ENCODE measurements around the gene FRMPD2.

The FRMPD2 gene, protein sequence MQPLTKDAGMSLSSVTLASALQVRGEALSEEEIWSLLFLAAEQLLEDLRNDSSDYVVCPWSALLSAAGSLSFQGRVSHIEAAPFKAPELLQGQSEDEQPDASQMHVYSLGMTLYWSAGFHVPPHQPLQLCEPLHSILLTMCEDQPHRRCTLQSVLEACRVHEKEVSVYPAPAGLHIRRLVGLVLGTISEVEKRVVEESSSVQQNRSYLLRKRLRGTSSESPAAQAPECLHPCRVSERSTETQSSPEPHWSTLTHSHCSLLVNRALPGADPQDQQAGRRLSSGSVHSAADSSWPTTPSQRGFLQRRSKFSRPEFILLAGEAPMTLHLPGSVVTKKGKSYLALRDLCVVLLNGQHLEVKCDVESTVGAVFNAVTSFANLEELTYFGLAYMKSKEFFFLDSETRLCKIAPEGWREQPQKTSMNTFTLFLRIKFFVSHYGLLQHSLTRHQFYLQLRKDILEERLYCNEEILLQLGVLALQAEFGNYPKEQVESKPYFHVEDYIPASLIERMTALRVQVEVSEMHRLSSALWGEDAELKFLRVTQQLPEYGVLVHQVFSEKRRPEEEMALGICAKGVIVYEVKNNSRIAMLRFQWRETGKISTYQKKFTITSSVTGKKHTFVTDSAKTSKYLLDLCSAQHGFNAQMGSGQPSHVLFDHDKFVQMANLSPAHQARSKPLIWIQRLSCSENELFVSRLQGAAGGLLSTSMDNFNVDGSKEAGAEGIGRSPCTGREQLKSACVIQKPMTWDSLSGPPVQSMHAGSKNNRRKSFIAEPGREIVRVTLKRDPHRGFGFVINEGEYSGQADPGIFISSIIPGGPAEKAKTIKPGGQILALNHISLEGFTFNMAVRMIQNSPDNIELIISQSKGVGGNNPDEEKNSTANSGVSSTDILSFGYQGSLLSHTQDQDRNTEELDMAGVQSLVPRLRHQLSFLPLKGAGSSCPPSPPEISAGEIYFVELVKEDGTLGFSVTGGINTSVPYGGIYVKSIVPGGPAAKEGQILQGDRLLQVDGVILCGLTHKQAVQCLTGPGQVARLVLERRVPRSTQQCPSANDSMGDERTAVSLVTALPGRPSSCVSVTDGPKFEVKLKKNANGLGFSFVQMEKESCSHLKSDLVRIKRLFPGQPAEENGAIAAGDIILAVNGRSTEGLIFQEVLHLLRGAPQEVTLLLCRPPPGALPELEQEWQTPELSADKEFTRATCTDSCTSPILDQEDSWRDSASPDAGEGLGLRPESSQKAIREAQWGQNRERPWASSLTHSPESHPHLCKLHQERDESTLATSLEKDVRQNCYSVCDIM (N-terminal part only)

DNA sequence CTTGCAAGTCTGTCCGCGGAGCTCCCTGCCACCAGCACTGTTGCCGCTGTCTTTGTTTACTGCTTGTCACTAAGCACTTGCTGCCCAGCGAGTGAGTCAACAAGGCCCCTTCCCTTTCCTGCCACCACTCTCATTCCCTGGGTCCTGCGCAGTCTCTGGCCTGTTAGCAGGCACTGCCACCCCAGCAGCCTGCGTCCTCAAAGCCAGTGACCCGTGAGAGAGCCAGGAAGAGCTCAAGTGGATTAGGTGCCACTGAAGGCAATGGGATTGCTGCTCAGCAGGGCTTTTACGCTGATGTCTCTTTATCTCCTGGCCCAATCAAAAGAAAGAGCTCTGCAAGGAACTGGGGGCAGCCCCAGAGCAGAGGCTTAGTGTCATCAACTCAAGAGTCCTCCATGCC, at the start of gene FRMPD2:
FRMPD2 (minus strand) TSS at position 61 of the 400 bp plus-strand sequence. CDS start 129 bp downstream, outside the sequence.
- in situ Hi-C loops (cut with MboI; ENCODE audit: low sequenced_read_pairs) = no loop called here

DNA sequence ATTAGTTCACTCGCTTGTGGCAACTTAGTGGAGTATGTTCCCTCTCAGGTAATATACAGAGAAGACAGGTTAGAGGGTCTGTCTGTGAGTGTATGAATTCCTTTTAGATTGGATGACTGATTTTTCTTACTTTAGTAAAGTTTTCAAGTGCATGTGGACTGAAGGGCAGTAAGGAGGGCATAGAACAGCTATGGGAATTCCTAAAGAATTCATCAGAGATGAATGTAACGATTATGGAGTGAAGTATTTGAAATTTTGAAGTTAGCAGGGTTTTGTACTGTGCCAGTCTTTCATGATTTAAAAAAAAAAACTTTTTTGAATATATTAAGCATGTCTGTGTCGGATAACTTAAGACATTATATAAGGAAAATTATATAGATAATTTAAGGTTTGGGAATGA, 47.5 kb upstream of the FRMPD2 start:
- in situ Hi-C loops (cut with MboI; ENCODE audit: low sequenced_read_pairs) = no loop called here

DNA sequence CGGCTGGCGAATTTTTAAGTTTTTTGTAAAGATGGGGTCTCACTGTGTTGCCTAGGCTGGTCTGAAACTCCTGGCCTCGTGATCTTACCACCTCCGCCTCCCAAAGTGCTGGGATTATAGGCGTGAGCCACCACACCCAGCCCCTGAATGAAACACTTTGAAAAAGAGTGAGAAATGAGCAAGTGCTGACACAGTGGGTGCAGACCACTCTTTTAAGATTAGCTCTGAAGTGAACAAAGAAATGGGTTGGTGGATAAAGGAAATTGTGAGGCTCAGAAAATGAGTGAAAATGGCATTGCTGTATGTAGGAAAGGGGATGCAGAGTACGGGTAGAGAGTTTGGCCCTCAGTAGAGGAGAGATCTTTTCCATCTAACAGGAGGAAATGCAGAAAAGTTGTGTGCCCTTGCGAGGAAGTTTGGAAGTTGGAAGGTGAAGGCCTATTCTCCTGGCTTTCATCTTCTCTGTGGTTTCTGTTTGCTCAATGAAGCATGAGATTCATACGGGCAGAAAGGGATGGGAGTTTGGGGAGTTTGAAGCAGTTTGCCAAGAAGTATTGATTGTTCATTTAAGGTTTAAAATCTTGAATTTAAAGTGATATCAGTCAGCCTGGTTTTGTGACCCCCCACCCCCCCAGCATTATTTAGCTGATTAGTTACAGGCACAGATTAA, 43.0 kb upstream of the FRMPD2 start:
- in situ Hi-C loops (cut with MboI; ENCODE audit: low sequenced_read_pairs) = no loop called here

DNA sequence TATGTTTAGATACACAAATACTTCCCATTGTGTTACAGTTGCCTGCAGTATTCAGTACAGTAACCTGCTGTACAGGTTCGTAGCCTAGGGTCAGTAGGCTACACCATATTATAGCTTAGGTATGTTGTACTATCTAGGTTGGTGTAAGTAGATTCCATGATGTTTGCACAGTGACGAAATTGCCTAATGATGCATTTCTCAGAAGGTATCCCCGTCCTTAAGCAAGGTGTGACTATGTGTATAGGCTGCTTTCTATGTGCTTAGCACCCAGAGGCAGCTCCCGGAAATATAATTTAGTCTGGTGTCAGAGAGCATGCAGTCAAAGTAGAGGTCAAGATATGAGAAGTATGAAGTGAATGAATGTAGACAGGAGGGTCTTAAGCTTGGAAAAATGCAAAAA, 41.7 kb upstream of the FRMPD2 start:
- in situ Hi-C loops (cut with MboI; ENCODE audit: low sequenced_read_pairs) = no loop called here

DNA sequence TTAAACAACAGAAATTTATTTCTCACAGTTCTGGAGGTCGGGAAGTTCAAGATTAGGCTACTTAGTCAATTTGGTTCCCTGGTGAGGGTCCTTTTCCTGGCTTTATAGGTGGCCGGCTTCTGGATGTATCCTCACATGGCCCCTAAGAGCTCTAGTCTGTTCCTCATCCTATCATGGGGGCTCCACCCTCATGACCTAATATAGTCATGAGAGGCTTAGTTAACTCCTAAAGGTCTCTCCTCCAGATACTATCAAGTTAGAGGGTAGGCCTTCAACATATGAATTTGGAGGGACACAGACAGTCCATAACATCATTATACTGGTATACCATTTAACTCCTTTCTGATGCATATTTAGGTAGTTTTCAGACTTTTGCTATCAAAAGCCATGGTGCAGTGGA, 39.6 kb upstream of the FRMPD2 start:
- in situ Hi-C loops (cut with MboI; ENCODE audit: low sequenced_read_pairs) = no loop called here

DNA sequence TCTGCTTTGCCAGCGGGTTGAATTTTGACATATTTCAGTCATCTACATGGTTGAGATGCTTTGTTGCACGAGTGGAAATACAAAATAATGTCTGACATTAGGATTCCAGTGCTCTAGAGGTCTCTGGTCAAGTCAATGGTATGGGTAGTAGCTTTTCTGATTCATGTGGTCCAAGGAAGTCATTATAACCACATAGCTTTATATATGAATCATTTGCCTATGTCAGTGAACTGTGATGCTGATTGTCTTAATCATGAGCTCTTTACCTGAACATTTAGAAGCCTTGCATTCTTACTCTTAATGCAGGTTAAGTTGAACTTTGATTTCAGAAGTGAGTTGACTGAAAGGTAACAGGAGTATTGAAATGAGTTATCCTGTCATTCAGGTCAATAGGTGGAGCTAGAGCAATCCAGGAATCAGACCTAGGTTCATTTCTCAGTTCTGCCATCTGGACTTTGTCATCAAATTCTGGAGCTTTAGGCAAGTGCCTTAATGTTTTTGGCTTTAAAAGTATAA, 35.3 kb upstream of the FRMPD2 start:
- in situ Hi-C loops (cut with MboI; ENCODE audit: low sequenced_read_pairs) = no loop called here

DNA sequence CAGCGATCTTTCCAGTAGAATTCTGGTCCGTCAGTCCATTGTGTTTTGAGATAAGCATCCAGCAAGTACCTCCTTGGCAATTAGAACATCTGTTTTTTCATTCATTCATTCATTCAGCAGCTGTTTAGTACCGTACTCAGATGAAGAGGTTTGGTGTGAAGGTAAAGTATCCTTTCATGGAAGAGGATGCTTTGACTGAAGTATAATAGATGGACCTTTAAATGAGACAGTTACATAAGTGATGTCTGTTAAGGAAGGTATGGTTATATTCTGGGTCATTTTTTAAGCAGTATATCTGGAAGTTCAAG, 33.2 kb upstream of the FRMPD2 start:
- in situ Hi-C loops (cut with MboI; ENCODE audit: low sequenced_read_pairs) = no loop called here

DNA sequence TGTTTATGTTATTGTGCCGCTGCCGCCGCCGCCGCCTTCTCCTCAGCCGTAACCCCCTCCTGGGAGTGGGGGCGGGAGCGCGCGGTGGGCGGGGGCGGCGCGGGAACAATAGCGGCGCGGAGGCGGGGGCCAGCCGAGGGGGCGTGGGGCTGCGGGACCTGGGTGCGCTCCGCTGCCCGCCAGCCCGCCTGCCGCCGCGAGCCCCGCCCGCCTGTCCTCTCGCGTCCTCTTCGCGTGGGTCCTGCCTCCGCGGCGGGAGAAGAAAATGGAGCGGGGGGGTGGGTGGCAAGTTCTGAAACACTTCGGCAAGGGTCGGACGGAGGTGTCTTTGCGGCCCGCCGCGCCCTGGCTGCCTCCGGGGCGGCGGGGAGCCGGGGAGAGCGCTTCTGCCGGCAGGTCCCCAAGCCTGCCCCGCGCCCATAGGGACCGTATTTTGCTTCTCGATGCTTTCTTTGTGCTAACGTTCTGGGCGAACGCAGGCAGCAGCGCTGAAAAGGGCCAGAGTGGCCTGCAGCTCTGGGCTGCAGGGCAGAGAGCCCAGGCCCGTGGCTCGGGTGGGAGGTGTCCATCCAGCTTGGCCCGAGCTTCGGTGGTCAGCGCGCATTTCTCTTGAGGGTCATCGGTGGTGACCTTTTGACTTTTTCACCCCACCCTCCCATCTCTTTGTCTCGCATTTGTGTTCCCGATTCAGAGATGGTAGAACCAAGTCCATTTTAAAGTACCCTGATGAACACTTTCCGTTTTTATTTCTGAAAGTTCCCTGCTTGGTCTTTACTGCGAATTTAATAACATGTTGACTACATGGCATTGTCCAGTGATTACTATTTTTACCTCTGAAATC, 32.6 kb upstream of the FRMPD2 start:
- in situ Hi-C loops (cut with MboI; ENCODE audit: low sequenced_read_pairs) = no loop called here

DNA sequence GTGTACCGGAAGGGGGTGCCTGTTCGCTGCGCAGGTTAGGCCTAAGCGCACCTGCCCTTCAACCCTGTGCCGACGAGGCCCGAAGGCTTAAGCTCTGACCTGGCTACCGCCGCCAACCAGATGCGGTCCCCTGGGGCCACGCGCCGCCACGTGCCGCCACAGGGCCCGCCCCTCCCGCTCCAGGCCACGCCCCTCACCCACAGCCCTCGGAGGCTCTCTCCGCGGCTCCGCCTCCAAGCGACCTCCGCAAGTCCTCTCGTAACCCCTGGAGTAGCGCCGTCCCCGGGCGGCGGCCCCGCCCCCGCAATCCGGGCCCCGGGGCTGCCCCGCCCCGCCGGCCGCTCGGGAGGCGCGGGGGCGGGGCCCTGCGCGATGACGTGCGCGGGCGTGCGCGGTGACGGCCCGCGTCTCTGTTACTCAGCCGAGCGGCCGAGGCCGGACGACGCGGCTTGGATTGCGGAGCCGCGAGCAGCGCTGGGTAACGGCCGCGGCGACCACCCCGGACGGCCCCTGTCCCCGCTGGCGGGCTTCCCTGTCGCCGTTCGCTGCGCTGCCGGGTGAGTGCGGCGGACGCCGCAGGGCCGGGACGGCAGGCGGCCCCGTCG, 31.9 kb upstream of the FRMPD2 start, which contains the start of gene MAPK8:
MAPK8 (plus strand) TSS at position 413 of the 605 bp plus-strand sequence. CDS start 94,984 bp downstream, outside the sequence.
- in situ Hi-C loops (cut with MboI; ENCODE audit: low sequenced_read_pairs) = no loop called here

DNA sequence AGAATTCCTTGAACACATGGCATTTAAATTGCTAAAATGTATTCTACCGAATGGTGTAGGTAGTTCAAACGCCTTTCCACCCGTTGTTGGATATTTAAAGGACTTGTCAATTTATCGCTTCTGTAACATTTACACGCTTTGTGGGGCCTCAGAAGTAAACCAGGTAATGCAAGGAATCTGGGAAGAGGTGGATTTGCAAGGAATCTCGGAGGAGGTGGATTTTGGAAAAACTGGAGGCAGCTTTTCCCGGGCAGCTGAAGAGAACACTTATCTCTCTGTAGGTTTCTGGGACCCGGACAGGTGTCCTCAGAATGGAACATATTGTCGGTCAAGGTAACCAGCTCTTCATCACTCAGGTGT, 31.4 kb upstream of the FRMPD2 start:
- in situ Hi-C loops (cut with MboI; ENCODE audit: low sequenced_read_pairs) = no loop called here

DNA sequence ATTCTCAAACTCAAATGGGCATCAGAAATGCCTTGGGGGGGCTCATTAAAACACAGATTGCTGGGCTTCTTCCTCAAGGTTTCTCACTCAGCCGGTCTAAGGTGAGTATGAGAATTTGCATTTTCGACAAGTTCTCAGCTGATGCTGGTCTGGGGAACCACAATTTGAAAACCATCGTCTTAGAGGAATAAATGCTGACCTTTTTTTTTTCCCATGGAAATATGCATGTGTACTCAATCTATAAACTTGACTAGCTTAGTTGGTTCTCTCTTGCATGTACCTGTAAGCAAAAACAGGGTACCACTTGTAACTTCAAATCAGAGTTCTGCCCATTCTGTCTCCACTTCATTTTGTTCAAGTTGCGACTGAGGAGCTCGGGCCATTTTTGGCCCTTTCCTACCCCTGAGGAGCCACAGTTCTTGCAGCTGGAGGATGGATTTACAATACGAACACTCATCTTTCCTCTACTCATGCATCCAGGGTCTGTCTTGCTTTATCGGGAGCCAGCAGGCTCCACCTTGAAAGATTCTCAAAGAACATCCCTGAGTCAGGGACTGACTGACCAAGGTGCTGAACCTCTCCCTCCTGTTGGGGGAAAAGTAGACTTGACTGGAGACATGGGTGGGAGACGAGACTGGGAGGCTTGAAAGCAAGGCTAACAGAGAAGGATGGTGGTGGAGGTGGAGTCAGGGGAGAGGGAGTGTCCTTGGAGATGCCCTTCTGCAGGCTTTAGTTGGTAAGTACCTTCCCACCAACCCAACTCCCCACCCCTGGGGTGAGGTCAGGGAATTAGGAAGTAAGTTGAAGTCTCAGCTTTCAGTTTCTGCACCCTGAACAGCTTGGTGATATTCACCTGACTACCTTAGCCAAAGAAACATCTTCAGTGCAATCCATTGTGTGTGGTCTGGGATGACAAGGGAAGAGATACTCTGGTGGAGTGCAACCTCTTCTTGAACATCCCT, 28.3 kb upstream of the FRMPD2 start:
- in situ Hi-C loops (cut with MboI; ENCODE audit: low sequenced_read_pairs) = no loop called here

DNA sequence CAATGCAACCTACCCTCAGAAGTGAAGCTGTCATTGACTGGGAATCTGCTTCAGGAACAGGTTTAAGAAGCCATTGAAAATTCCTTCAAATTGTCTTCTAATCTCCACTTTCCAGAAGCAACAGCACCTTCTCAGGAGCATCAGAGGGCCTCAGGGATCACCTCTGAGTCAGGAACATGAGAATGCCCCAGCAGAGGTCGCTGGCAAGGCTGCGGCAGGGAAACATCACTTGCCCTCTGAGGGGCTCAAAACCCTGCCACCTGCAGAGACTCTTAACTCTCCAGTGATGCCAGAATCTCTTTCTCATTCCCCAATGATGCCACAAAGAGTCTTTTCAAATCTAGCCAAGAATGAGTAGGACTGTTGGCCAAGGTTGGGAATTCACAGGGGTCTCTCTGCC, 26.1 kb upstream of the FRMPD2 start:
- in situ Hi-C loops (cut with MboI; ENCODE audit: low sequenced_read_pairs) = no loop called here

DNA sequence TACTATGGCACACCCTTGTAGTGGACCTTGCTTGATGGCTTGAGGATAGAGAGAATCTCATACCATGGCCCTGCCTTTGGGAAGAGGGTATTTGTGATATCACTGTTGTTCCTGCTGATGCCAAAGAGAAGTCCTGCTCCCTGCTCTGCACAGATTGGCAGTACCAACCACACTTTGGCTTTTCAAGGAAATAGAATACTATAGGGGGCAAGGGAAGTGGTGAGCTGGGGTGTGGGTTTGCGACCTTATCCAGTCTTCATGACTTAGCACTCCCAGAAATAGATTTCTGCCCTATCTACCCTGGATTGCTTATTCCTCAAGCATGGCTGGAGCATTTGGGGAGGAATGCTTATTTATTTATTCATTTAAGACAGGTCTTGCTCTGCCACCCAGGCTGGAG, 25.2 kb upstream of the FRMPD2 start:
- in situ Hi-C loops (cut with MboI; ENCODE audit: low sequenced_read_pairs) = no loop called here

DNA sequence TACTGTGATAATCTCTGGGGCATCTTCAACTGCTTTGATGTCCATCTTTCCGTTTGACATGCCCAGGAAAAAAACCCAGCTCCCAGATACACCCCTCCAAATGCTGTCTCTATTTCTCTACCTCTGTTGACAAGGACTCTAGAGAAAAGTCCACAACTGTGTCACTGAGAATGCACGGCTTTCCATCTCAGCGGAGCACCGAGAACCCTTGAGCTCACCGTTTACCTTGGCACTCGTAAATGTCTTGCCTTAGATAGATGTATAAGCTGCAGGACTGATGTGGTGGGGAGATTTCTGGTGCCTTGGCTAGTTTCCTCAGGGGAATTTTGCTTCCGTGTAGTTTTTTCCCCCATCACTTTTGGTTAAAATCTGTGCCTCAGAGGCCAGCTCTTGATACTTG, 24.6 kb upstream of the FRMPD2 start:
- in situ Hi-C loops (cut with MboI; ENCODE audit: low sequenced_read_pairs) = no loop called here

DNA sequence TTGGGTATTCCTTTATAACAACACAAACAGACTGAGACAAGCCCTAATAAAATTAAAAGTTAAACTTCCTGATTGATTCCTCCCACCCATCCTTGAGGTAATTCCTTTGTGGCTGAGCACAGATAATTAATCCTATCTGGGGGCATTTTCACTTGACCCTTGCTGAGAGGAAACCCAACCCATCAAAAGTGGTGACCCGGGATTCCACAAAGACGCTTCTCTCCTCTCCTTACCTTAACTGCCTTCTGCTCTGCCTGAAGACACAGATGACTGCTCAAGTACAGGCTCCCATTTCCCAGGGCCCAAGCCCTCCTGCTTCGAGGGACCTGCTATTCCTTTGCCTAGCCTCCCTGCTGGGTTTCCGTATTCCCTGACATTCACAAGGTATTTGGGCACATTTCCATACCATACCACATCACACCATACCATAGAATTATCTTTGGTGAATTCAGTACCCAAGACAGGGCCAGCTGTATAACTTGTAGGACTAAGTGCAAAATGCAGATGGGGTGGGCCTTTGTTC, 22.1 kb upstream of the FRMPD2 start:
- in situ Hi-C loops (cut with MboI; ENCODE audit: low sequenced_read_pairs) = no loop called here

DNA sequence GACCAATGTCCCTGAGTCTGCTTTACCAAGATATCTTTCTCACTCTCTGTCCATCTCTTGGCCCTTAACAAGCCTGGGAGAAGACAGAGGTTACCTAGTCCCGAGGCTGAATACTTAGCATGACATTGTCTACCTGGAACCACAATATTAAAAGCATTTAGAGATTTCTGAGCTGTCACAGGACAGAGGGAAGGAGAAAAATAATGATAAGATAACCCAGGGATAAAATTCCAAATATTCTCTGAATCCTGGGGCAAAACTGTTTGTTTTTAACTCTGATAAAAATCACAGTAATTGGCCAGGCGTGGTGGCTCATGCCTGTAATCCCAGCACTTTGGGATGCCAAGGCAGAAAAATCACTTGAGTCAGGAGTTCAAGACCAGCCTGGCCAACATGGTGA, 19.9 kb upstream of the FRMPD2 start:
- in situ Hi-C loops (cut with MboI; ENCODE audit: low sequenced_read_pairs) = no loop called here

DNA sequence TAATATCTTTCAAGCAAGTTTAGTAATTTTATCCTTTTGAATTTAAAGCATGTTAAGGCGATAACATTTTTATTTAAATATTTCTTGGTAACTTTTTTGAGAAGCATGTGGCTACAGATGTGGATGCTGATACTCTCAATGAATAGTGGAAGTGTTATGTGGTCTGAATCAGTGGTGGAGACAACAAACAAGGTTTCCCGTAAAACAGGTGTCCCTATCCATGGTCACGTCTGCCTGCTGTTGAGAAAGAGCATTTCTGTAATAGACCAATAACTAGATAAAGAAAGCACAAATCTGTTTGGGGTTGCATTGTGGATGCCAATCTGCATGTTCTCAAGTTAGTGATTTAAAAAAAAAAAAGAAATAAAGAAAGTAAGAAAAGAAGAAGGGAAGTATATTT, 18.1 kb upstream of the FRMPD2 start:
- in situ Hi-C loops (cut with MboI; ENCODE audit: low sequenced_read_pairs) = no loop called here

DNA sequence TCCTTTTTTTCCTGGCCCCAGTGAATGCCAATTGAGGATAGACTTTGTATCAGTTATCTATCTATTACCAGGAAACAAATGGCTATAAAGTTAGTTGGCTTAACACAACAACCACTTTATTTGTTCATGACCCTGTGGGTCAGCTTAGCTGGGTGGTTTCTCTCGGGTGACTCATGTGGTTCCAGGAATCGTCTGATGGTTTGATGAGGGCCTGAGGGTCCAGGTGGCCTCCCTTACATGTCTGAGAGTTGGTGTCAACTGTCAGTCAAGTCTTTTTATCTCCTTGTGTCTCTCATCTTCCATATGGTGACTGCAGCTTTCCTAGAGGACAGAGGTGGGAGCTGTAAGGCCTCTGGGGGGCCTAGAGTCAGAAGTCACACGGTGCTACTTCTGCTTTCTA, 16.7 kb upstream of the FRMPD2 start:
- in situ Hi-C loops (cut with MboI; ENCODE audit: low sequenced_read_pairs) = no loop called here
